Breast epithelium (tissue), 3 donors: ENCODE measurements around the gene NPHP4.

Experiments
- POLR2A ChIP-seq: fragments of 450-650 bp; IDR thresholded peaks from one replicate; pipeline ENCODE4 v1.6.1; 2016; ENCODE audit warnings: antibody characterized with exemption, mild to moderate bottlenecking, moderate library complexity
- TF ChIP-seq, protein P1 (sequence below), 3 donors: fragments of 450-650 bp; IDR thresholded peaks; one replicate each; pipeline ENCODE4 v1.5.1; 2016 to 2017; ENCODE audit warnings: antibody characterized with exemption in 3 of 3, mild to moderate bottlenecking in 3 of 3, moderate library complexity in 3 of 3

DNA sequence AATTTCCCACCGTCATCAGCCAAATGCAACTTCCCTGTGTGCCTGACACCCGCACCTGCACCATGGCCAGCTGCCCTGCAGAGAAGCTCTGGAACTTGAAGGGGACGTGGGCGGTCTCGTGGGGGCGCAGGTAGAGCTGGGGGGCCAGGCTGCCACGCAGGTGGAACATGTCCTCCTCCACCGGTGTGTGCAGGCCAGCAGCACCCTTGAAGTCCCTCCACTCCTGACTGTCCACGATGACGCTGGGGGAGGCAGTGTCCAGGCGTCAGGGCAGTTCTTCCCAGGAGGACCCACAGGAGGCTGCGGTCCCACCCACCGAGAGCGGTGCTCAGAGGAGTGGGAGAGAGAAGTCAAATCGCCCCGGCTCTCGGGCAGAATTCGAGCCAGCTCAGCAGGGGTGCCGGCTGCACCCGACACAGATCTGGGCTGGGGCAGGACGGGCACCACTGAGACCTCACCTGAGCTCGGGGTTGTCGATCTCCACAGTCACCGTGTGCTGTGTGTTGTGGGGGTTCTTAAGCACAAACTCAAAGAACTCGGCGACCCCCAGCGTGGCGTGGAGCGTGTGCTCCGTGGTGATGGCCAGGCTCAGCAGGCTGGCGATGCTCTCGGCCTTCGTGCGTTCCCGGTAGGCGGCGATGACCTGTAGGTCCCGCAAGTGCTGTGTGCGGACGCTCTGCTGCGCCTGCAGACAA is 117.7 kb downstream of the NPHP4 start:
- TF ChIP-seq, protein P1, sequence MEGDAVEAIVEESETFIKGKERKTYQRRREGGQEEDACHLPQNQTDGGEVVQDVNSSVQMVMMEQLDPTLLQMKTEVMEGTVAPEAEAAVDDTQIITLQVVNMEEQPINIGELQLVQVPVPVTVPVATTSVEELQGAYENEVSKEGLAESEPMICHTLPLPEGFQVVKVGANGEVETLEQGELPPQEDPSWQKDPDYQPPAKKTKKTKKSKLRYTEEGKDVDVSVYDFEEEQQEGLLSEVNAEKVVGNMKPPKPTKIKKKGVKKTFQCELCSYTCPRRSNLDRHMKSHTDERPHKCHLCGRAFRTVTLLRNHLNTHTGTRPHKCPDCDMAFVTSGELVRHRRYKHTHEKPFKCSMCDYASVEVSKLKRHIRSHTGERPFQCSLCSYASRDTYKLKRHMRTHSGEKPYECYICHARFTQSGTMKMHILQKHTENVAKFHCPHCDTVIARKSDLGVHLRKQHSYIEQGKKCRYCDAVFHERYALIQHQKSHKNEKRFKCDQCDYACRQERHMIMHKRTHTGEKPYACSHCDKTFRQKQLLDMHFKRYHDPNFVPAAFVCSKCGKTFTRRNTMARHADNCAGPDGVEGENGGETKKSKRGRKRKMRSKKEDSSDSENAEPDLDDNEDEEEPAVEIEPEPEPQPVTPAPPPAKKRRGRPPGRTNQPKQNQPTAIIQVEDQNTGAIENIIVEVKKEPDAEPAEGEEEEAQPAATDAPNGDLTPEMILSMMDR (IDR thresholded peaks at IDR 0.05): no peak
- TF ChIP-seq POLR2A: no peak
